PC-9 (cell line): Measurements from ENCODE around the gene DDX10.

ENCODE experiments used
- EZH2 ChIP-seq: fragments of 200-600 bp; sonication (generic); IDR thresholded peaks from 2 replicates; pipeline ENCODE4 v1.8.0; 2017; ENCODE audit warnings: antibody characterized with exemption, low read depth
- TF ChIP-seq, protein P1 (sequence below): fragments of 200-600 bp; sonication (generic); conservative IDR thresholded peaks from 2 replicates; pipeline ENCODE4 v1.6.1; 2017; ENCODE audit warnings: mixed run types, antibody characterized with exemption, mild to moderate bottlenecking, moderate library complexity

DNA sequence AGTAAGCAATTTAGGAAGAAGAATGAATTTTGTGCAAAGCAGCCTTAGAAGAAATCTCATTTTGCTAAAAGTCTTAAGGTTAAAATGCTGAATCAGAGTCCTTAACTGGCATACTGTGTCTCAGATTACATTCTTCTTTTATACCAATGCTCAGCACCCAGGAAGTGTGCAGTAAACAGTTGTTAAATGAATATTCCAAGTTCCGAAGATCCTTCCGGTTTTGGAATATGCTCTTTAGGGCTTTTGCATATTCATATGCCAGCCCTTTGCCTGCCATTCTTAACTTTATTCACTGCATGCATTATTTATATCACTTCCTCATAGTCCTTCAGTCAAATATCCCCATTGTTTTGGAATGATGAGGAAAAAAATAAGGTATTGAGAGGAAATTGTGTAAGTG lies 242.0 kb downstream of the DDX10 start:
- TF ChIP-seq, protein P1, sequence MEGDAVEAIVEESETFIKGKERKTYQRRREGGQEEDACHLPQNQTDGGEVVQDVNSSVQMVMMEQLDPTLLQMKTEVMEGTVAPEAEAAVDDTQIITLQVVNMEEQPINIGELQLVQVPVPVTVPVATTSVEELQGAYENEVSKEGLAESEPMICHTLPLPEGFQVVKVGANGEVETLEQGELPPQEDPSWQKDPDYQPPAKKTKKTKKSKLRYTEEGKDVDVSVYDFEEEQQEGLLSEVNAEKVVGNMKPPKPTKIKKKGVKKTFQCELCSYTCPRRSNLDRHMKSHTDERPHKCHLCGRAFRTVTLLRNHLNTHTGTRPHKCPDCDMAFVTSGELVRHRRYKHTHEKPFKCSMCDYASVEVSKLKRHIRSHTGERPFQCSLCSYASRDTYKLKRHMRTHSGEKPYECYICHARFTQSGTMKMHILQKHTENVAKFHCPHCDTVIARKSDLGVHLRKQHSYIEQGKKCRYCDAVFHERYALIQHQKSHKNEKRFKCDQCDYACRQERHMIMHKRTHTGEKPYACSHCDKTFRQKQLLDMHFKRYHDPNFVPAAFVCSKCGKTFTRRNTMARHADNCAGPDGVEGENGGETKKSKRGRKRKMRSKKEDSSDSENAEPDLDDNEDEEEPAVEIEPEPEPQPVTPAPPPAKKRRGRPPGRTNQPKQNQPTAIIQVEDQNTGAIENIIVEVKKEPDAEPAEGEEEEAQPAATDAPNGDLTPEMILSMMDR = no peak
- TF ChIP-seq EZH2 = no peak
